Measurements from ENCODE around the gene B4GALT3.
"Not testable (repeated sequence)": the region's sequence is repeated elsewhere in the genome, so short reads cannot be mapped to it uniquely, and the experiment has no call there.

The B4GALT3 gene

GRCh38 chr1:161177112-161177935, at the start of gene B4GALT3:
TSS of gene B4GALT3 (minus strand) at chr1:161177507. CDS start at chr1:161176060, 1,447 bp downstream.
- peak; percentile 54 for DNase-seq

GRCh38 chr1:161226759-161227158, 49.5 kb upstream of the B4GALT3 start:
- DNase-seq: no peak

GRCh38 chr1:161226320-161226711, 49.0 kb upstream of the B4GALT3 start:
- DNase-seq: no peak

- DNase-seq: peak; percentile 99
Measured at GRCh38 chr1:161225534-161226319, 48.4 kb upstream of the B4GALT3 start, which contains the start of gene TOMM40L. TSS of gene TOMM40L (plus strand) at chr1:161226060. CDS start at chr1:161226490, 430 bp downstream.

GRCh38 chr1:161225178-161225533, 47.8 kb upstream of the B4GALT3 start:
- DNase-seq: no peak

- DNase-seq: not testable (repeated sequence)
Measured at GRCh38 chr1:161224695-161225087, 47.4 kb upstream of the B4GALT3 start.

GRCh38 chr1:161223805-161224694, 46.7 kb upstream of the B4GALT3 start:
- DNase-seq: no peak

GRCh38 chr1:161222175-161223019, 45.1 kb upstream of the B4GALT3 start:
- DNase-seq: no peak

- DNase-seq: no peak
Measured at GRCh38 chr1:161220002-161220401, 42.7 kb upstream of the B4GALT3 start.

- DNase-seq: no peak
Measured at GRCh38 chr1:161219078-161219892, 42.0 kb upstream of the B4GALT3 start.

- DNase-seq: no peak
Measured at GRCh38 chr1:161218301-161219077, 41.2 kb upstream of the B4GALT3 start.

GRCh38 chr1:161217831-161218230, 40.5 kb upstream of the B4GALT3 start:
- no peak for DNase-seq

GRCh38 chr1:161216945-161217712, 39.8 kb upstream of the B4GALT3 start:
- DNase-seq: no peak

- DNase-seq: no peak
Measured at GRCh38 chr1:161215076-161215475, 37.8 kb upstream of the B4GALT3 start, which contains the start of gene FCER1G. TSS of gene FCER1G (plus strand) at chr1:161215295. CDS start at chr1:161215322, 27 bp downstream.

GRCh38 chr1:161214369-161214768, 37.1 kb upstream of the B4GALT3 start:
- DNase-seq: no peak

GRCh38 chr1:161209790-161210409, 32.6 kb upstream of the B4GALT3 start:
- DNase-seq: peak; percentile 9

GRCh38 chr1:161207173-161207572, 29.9 kb upstream of the B4GALT3 start:
- DNase-seq: no peak

- DNase-seq: no peak
Measured at GRCh38 chr1:161206411-161207140, 29.3 kb upstream of the B4GALT3 start.

Data from NCI-H446 treated with DMSO at 0.1 percent for 48 hours (cell line).